ENCODE data around the gene PES1.
A peak's percentile ranks its signal among the peaks of the same experiment; 100 is the strongest.
"Not testable (repeated sequence)": the region's sequence is repeated elsewhere in the genome, so short reads cannot be mapped to it uniquely, and the experiment has no call there.

The PES1 gene

DNA sequence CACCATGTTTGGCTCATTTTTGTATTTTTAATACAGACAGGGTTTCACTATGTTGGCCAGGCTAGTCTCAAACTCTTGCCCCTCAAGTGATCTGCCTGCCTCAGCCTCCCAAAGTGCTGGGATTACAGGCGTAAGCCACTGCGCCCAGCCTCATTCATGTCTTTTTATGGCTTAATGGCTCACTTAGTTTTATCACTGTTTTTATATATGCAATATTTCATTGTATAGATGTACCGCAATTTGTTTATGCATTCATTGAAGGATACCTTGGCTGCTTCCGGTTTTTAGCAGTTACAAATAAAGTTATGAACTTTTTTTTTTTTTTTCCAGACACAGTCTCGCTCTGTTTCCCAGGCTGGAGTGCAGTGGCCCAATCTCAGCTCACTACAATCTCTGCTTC is 9.8 kb upstream of the PES1 start:
- Mint-ChIP-seq H3K4me3 (no peak overlapping the region), H3K36me3 (ENCODE audit: low read depth) (no peaks in the 10 kb centered on the region), H3K9me3 (no peaks in the 10 kb centered on the region), H3K27ac (no peak overlapping the region), H3K27me3 (no peaks in the 10 kb centered on the region), H3K4me1 (ENCODE audit: low read depth) (peaks cover 11% of the 10 kb centered on the region)
- no peak for DNase-seq

DNA sequence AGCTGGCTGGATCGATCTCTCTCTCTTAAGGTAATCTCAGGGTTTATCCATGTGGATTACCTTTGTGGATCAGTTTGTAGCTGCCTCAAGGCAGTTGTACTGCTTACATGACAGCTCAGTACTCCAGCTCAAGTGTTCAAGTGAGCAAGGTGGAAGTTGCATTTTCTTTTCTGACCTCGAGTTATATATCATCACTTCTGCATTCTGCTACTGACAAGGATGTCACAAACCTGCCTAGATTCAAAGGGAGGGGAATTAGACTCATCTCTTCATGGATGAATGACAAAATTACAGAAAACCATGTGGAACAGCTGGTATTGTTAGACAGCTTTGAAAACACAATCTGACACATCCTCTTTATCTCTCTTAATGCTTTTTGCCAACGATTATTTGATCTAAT is 9.2 kb upstream of the PES1 start:
- H3K9me3 Mint-ChIP-seq, result no peaks in the 10 kb centered on the region

DNA sequence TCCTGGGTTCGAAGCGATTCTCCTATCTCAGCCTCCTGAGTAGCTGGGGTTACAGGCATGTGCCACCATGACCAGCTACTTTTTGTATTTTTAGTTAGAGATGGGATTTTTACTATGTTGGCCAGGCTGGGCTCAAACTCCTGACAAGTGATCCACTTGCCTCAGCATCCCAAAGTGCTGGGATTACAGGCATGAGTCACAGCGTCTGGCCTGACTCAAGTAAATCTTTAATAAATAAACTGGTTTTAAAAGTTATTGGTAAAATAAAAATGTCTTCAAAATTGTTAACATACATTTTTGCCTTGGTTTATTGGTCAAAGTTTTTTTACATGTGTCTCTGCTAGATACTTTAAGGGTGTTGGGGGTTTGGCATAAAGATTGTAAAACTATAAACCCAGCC is 7.3 kb upstream of the PES1 start:
- no peak for DNase-seq
- H3K36me3 Mint-ChIP-seq (ENCODE audit: low read depth), result no peaks in the 10 kb centered on the region
- no peaks in the 10 kb centered on the region for H3K9me3 Mint-ChIP-seq
- peaks cover 2% of the 10 kb centered on the region for H3K27me3 Mint-ChIP-seq
- H3K27ac Mint-ChIP-seq, result no peak overlapping the region
- H3K4me1 Mint-ChIP-seq (ENCODE audit: low read depth), result peaks cover 1% of the 10 kb centered on the region
- no peak overlapping the region for H3K4me3 Mint-ChIP-seq

More for the DNA sequence above, 9.2 kb upstream of the PES1 start:
- H3K27me3 Mint-ChIP-seq, result no peaks in the 10 kb centered on the region
- peaks cover 7% of the 10 kb centered on the region for H3K4me1 Mint-ChIP-seq (ENCODE audit: low read depth)
- H3K4me3 Mint-ChIP-seq, result no peak overlapping the region
- H3K27ac Mint-ChIP-seq, result no peak overlapping the region
- DNase-seq, result no peak
- H3K36me3 Mint-ChIP-seq (ENCODE audit: low read depth), result no peaks in the 10 kb centered on the region

DNA sequence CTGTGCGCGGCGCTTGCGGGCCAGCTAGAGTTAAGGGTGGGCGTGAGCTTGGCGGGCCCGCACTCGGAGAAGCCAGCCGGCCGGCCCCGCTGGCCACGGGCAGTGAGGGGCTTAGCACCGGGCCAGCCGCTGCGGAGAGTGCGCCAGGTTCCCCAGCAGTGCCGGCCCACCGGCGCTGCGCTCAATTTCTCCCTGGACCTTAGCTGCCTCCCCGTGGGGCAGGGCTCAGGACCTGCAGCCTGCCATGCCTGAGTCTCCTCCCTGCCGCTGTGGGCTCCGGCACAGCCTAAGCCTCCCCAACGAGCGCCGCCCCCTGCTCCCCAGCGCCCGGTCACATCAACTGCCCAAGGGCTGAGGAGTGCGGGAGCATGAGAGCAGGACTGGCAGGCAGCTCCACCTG is 5.2 kb upstream of the PES1 start:
- H3K4me3 Mint-ChIP-seq, result no peak overlapping the region
- H3K9me3 Mint-ChIP-seq, result no peaks in the 10 kb centered on the region
- DNase-seq, result no peak
- H3K36me3 Mint-ChIP-seq (ENCODE audit: low read depth), result no peaks in the 10 kb centered on the region
- peaks cover 12% of the 10 kb centered on the region for H3K27me3 Mint-ChIP-seq
- no peaks in the 10 kb centered on the region for H3K4me1 Mint-ChIP-seq (ENCODE audit: low read depth)
- no peak overlapping the region for H3K27ac Mint-ChIP-seq

DNA sequence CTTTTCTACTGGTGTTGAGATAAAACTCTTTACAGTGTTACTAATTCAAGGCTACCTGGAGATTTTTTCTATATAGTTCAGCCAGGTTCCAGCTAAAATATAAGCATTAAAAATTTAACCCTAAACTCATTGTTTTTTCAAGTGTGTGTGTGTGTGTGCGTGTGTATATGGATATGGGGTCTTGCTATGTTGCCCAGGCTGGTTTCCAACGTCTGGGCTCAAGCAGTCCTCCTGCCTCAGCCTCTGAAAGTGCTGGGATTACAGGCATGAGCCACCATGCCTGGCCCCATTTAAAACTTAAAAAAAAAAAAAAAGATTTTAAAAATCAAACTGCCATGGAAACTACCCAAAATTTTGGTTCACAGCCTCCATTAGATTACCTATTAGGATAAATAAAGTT is 4.5 kb upstream of the PES1 start:
- Mint-ChIP-seq H3K4me3 (no peak overlapping the region), H3K36me3 (ENCODE audit: low read depth) (no peaks in the 10 kb centered on the region)
- DNase-seq, result no peak

DNA sequence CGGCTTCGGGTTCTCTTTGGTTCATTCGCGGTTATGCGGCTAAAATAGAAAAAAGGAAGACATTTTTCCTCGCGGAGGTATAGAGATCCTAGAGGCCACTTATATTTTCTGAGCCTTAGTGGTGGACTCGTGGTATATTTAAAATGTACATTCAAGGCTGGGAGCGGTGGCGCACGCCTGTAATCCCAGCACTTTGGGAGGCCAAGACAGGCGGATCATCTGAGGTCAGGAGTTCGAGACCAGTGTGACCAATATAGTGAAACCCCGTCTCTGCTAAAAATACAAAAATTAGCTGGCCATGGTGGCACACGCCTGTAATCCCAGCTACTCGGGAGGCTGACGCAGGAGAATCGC is 627 bp upstream of the PES1 start:
- not testable (repeated sequence) for H3K4me1 Mint-ChIP-seq (ENCODE audit: low read depth)

More for the DNA sequence above, 4.5 kb upstream of the PES1 start:
- Mint-ChIP-seq H3K9me3 (no peaks in the 10 kb centered on the region), H3K27me3 (peaks cover 12% of the 10 kb centered on the region), H3K27ac (no peak overlapping the region), H3K4me1 (ENCODE audit: low read depth) (no peaks in the 10 kb centered on the region)

DNA sequence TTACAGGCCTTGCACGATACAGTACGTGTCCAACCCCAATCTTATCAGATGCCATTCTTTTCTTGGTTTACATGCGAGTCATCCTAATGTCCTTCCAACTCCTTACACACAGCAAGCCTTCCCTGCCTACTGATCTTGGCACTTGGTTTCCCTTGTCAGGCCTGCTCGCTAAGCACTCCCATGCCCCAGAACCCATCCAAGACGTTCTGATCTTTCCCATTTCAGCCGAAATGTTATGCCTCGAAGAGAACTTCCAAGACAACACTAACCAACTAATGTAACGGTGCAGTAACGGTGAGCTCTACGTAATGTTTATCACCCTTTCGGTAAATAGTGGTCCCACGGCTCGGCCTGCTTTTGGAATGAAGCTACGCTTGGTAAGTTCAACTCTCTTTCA is 521 bp downstream of the PES1 start:
- Mint-ChIP-seq H3K4me1 (ENCODE audit: low read depth) (peaks cover 8% of the 10 kb centered on the region), H3K27ac (no peak overlapping the region), H3K9me3 (no peaks in the 10 kb centered on the region), H3K4me3 (no peak overlapping the region), H3K27me3 (peaks cover 12% of the 10 kb centered on the region), H3K36me3 (ENCODE audit: low read depth) (no peaks in the 10 kb centered on the region)
- no peak for DNase-seq

More for the DNA sequence above, 627 bp upstream of the PES1 start:
- H3K36me3 Mint-ChIP-seq (ENCODE audit: low read depth); DNase-seq; H3K27ac Mint-ChIP-seq; H3K9me3 Mint-ChIP-seq; H3K4me3 Mint-ChIP-seq: not testable (repeated sequence)
- H3K27me3 Mint-ChIP-seq, result peaks cover 12% of the 10 kb centered on the region

DNA sequence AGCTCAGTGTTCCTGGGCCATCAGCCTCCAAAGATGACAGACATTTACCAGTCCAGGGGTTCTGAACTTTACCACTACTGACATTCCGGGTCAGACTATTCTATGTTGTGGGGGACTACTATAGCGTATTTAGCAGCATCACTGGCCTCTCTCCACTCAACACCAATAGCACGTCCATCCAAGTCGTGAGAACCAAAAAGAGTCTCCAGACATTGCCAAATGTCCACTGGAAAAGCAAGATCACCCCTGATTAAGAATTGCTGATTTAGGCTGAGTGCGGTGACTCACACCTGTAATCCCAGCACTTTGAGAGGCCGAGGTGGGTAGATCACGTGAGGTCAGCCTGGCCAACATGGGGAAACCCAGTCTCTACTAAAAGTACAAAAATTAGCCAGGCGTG is 5.3 kb downstream of the PES1 start:
- Mint-ChIP-seq H3K27ac (no peak overlapping the region), H3K4me3 (no peak overlapping the region), H3K4me1 (ENCODE audit: low read depth) (peaks cover 8% of the 10 kb centered on the region), H3K27me3 (no peaks in the 10 kb centered on the region), H3K36me3 (ENCODE audit: low read depth) (no peaks in the 10 kb centered on the region), H3K9me3 (no peaks in the 10 kb centered on the region)
- no peak for DNase-seq

DNA sequence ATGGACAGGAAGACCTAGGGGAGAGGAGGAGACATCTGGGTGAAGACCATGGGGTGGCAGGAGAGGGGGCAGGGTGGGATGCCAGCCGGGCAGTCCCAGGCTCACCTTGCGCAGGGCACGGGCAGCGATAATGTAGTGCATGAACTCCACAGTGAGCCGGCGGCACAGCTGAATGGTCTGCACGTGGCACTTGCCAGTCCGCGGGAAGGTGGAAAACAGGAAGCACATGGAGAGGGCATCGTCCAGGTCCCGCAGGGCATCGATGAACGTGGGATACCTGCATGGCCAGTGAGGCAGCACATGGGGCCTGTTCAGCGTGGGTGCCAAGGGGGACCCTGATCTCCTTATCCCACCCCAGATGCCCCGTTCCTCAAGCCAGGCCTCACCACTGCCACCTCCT is 7.3 kb downstream of the PES1 start:
- H3K27ac Mint-ChIP-seq, result no peak overlapping the region
- DNase-seq, result no peak
- H3K4me3 Mint-ChIP-seq, result no peak overlapping the region
- no peaks in the 10 kb centered on the region for H3K27me3 Mint-ChIP-seq
- no peaks in the 10 kb centered on the region for H3K9me3 Mint-ChIP-seq
- H3K4me1 Mint-ChIP-seq (ENCODE audit: low read depth), result peaks cover 8% of the 10 kb centered on the region
- H3K36me3 Mint-ChIP-seq (ENCODE audit: low read depth), result no peaks in the 10 kb centered on the region

DNA sequence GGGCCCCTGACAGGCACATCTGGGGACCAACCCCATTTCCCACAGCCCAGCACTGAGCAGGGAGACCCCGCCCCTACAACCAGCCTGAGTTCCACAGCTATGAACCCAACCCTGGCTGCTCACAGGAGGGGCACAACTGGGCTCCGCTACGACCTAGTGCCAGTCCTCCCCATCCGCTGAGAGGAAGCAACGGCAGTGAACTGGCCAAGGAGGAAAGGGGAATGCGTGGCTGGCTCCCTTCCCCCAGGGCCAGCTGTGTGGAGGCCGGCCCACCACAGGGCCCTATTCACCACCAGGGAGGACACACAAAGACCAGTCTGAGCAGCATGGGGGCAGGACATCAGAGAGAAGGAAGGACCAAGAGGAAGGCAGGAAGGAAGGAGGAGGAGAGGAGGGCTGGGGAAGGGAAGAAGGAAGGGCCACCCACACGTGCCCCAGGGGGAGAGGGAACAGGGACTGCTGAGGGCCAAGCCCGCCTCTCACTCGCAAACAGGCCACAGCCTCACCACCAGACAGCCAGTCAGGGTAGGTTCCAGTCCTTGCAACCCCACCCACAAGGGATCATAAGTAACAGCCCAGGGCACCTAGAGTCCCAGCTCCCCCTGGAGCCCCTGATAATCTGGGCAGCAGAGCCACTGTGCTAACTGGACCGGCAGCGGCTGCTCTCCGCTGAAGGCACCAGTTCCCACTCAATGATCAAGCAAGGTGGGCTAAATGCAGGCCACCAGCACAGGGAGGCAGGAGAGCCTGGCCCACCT is 8.7 kb downstream of the PES1 start:
- no peak overlapping the region for H3K4me3 Mint-ChIP-seq
- H3K4me1 Mint-ChIP-seq (ENCODE audit: low read depth), result peaks cover 4% of the 10 kb centered on the region
- no peak for DNase-seq
- H3K36me3 Mint-ChIP-seq (ENCODE audit: low read depth), result no peaks in the 10 kb centered on the region
- no peaks in the 10 kb centered on the region for H3K27me3 Mint-ChIP-seq
- peak overlapping the region; percentile 26 for H3K27ac Mint-ChIP-seq
- H3K9me3 Mint-ChIP-seq, result no peaks in the 10 kb centered on the region

DNA sequence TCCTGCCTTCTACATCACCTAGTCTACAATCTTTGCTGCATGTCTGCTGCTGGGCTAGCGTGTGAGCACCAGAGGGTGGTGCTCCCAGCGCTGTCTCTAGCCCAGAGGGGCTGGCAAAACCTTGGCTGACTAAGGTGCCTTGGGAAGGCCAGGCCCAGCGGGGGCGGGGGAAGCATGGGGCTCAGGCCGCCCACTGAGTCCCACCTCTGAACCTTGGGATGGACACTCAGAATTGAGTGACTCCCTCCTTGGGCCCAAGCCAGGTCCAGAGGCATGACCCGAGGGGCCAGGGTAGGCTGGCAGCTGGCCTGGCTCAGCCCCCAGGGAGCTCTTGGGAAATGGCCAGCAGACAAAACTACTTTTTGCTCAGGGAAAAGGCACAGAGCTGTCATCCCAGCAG is 9.7 kb downstream of the PES1 start:
- no peak overlapping the region for H3K27ac Mint-ChIP-seq
- H3K4me1 Mint-ChIP-seq (ENCODE audit: low read depth), result peaks cover 2% of the 10 kb centered on the region
- no peak overlapping the region for H3K4me3 Mint-ChIP-seq
- H3K27me3 Mint-ChIP-seq, result no peaks in the 10 kb centered on the region
- no peaks in the 10 kb centered on the region for H3K36me3 Mint-ChIP-seq (ENCODE audit: low read depth)
- no peaks in the 10 kb centered on the region for H3K9me3 Mint-ChIP-seq
- no peak for DNase-seq

DNA sequence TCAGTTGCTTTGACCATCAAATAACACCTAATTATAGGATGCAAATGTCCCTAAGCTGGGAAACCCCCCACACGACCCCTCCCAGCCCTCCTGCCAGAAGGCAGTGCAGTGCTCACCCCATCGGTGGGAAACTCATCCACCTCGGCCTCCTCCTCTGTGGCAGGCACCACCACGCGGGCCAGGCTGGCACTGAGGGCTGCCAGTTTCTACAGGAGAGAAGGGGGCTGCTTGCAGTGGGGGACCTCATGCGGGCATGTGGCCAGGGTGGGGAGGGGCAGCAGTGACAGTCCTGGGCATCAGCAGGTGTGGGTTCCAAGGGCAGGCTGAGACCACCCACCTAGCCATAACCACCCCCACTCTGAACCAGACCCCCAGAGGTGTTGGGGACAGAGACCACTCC is 10.8 kb downstream of the PES1 start:
- no peak overlapping the region for H3K27ac Mint-ChIP-seq
- H3K4me1 Mint-ChIP-seq (ENCODE audit: low read depth), result peaks cover 4% of the 10 kb centered on the region
- H3K4me3 Mint-ChIP-seq, result no peak overlapping the region
- H3K27me3 Mint-ChIP-seq, result no peaks in the 10 kb centered on the region
- H3K9me3 Mint-ChIP-seq, result no peaks in the 10 kb centered on the region
- no peaks in the 10 kb centered on the region for H3K36me3 Mint-ChIP-seq (ENCODE audit: low read depth)
- no peak for DNase-seq

DNA sequence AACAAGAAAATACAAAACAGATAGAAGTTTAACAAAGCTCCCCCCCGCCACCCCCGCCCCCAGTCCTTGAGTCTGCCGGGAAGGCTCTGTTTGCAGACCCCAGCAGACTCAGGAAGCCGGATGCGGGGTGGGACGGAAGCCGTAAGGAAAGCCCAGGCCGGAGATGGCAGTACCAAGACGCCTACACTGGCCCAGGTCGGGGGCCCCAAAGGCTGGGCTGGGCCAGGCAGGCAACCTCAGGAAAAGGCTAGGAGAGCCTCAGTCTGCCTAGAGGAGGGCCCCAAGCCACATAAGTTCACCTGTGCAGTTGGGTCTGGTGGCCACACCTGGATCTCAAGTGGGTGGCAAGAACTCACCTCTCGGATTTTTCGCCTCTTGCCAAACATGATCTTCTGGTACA is 13.2 kb downstream of the PES1 start:
- no peaks in the 10 kb centered on the region for H3K9me3 Mint-ChIP-seq
- H3K27me3 Mint-ChIP-seq, result no peaks in the 10 kb centered on the region
- H3K4me3 Mint-ChIP-seq, result no peak overlapping the region
- peaks cover 11% of the 10 kb centered on the region for H3K4me1 Mint-ChIP-seq (ENCODE audit: low read depth)
- no peak for DNase-seq
- no peak overlapping the region for H3K27ac Mint-ChIP-seq
- no peaks in the 10 kb centered on the region for H3K36me3 Mint-ChIP-seq (ENCODE audit: low read depth)

DNA sequence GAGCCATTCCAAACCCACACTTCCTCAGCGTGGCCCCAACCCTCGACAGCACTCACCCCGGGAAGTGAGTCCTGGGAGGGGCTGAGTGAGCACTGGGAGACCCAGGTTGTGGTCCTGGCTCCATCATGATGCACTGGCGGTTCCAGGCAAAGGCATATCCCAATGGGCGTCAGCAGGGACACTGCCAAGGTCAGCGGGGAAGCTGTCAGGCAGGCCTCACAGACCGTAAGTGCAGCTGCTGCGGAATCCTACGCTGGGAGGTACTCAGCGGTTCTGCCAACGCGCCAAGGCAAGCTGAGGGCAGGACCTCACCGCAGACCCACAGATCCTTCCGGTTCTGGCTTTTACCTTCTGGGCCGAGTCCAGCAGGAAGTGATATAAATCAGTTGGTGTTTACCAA is 15.9 kb downstream of the PES1 start:
- H3K27ac Mint-ChIP-seq, result no peak overlapping the region
- no peak overlapping the region for H3K4me3 Mint-ChIP-seq
- DNase-seq, result no peak
- no peaks in the 10 kb centered on the region for H3K27me3 Mint-ChIP-seq
- no peaks in the 10 kb centered on the region for H3K9me3 Mint-ChIP-seq
- H3K36me3 Mint-ChIP-seq (ENCODE audit: low read depth), result no peaks in the 10 kb centered on the region
- peaks cover 11% of the 10 kb centered on the region for H3K4me1 Mint-ChIP-seq (ENCODE audit: low read depth)

DNA sequence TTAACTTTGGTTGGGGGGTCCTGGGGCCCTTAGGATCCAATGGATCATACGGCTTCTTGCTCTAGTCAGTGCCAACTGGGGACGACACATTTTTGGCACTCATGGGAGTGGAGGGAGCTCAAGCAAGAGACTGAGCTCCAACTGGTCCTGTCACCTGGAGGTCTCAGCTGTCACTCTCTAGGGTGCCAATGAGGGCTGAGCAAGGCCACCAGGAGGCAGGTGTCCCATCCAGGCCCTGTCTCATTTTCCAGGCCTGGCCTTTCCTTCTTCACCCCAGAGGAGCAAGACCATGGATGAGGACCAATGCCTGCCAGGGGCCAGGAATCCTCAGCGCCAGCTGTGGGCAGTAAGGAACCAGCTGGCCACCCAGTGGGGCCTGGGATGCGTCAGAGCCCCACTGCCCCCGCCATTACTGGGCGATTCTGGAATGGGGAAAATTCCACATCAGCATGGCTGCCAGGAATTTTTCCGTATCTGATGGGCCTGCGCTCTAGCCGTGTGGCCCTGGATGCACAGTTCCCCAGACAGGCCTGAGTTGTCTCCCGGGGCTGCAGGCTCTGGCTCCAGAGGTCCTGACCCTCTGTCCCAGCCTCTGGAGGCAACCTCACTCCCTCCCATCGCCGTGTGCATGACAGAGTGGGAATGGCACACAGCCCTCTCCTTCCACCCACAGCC is 16.6 kb downstream of the PES1 start:
- H3K36me3 Mint-ChIP-seq (ENCODE audit: low read depth), result no peaks in the 10 kb centered on the region
- peaks cover 11% of the 10 kb centered on the region for H3K4me1 Mint-ChIP-seq (ENCODE audit: low read depth)
- no peaks in the 10 kb centered on the region for H3K9me3 Mint-ChIP-seq
- DNase-seq, result no peak
- no peak overlapping the region for H3K4me3 Mint-ChIP-seq
- no peak overlapping the region for H3K27ac Mint-ChIP-seq
- no peaks in the 10 kb centered on the region for H3K27me3 Mint-ChIP-seq
